NCI-H146 treated with DMSO at 0.1 percent for 48 hours (cell line): ENCODE measurements around the gene CHST1.

Experiments
- DNase-seq: peaks from one replicate; lab custom pipeline; 2025; ENCODE audit not compliant: unreplicated experiment; lab: John Stamatoyannopoulos, UW

The CHST1 gene

GRCh38 chr11:45660729-45661438, 4.5 kb downstream of the CHST1 start:
- no peak for DNase-seq

DNA sequence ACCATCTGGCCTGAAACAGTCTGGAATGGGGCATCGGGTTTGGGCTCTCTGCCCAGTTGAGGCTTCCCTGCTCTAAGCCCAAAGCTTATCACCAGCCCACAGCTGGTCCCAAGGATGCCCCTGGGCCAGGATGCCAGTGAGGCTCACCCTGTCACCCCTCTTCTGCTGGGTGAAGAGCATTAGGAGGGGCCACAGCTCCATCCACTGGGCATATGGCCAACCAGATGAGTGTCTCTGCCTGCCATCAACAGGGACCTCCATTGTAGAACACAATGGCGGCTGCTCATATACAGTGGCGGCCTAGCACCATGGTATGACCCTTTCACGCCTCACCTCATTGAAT, 5.6 kb downstream of the CHST1 start:
- no peak for DNase-seq

DNA sequence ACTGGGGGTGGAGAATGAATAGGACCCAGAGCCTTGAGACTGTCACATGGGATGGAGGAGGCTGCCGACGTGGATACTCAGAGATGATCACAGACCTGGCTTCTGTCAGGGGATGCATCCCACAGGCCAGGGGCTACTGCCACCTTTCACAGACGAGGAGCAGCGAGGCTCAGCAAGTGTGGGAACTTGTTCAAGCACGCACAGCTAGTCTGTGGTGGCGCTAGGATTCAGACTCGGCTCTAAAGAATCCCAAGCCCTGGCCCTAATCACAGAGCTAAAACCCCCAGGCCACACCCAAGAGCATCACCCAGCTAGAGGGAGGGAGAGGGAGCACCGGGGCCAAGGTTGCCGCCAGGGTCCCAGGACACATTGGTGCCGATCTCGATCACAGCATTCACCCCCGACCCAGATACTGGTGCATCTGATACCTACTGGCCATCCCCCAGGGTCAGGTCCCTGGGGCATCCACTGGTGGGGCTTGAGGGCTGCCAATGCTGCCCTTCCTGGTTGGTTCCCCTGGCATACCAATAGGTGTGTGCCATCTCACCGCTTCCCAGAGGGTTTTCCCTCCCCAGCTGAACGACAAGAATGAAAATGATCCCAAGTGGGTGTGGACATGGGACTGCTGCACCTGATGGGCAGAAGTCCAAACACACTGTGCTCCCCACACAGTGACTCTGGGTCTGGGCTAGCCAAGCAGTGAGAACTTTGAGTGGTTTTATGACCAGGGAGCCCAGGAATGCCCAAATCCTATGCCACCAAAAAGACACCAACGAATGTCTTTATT, 6.2 kb downstream of the CHST1 start:
- DNase-seq, result no peak

DNA sequence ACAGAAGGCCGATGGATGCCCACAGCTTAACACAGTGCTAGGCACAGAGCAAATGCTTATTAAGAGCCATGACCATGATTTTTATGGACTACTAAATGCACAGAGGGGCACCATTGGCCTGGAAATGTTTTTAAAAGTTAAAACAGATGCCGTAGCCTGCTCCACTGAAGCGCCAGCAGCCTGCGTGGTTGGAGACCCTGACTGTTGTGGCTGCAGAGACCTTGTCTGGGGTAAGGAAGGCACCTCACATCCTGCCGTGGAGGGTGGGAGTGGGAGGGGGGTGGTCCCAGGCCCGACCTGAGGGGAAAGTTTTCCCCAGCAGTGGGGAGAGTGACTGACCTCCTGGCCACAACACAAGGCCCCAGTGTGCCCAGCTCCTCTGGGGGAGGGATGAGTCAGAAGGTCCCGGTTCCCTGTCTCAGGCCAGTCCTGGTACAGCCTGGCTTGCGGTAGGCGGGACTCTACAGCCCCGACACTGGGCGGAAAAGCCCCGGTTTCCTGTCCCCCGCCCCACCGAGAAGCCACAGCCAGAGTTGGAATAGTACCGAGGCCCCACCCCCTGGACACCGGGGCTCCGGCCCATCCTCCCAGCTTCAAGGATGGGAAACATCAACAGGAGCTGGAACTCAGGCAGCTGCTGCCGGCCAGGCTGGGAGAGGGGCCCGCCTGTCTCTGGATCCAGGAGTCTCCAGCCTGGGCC, 7.0 kb downstream of the CHST1 start:
- DNase-seq, result no peak

DNA sequence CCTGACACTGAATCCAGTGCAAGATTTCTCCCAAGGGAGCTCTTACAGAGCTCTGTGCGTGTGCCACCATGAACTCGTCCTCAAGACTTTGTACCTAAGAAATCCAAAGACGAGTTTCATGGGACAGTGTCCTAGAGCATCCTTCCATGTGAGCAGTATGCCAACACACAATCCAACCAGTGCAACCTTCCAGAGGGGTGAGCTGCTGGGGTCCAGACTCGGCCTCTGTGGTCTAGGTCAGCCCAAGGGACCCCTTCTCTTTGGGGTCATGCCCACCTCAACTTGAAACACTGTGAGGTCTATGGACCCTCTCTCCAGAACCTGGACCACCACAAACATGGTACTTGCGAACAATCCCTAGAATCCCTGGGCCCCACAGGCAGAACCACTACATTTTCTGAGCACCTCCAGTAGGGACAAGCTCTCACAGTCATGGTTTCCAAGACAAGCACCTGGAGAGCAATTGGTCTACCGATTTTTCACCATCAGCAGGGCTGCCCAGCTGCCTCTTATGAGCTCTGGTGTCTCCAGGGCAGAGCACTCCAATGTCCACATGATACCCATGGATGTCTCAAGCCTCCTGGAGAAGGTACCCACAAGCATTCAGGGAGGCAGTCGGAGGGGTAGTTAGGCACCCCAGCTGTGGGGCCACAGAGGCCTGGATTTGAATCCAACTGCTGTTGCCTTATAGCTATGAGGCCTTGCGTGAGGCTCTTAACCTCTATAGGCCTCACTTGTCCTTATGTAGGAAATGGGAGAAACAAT, 7.7 kb downstream of the CHST1 start:
- no peak for DNase-seq

- DNase-seq, result no peak
Observed at GRCh38 chr11:45655831-45656230, 9.6 kb downstream of the CHST1 start.

DNA sequence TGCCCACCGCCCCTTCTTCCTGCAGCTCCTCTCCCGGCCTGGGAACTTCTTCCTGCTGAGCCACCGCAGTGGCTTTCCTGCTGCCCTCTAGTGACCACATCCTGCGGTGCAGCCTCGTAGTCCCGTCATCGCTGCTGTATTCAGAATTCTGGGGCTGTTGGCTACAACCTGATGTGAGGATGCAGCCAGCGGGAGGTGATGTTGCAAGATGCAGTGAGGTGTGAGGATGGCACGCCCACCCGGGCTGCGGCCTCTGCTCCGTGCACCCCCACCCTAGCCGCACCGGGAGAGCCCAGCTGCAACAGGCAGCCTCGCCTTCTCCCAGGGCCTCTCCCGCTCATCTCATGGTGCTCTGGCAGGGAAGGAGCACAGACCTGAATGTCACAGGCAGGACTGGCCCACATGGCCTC, 10.1 kb downstream of the CHST1 start:
- peak; percentile 30 for DNase-seq

DNA sequence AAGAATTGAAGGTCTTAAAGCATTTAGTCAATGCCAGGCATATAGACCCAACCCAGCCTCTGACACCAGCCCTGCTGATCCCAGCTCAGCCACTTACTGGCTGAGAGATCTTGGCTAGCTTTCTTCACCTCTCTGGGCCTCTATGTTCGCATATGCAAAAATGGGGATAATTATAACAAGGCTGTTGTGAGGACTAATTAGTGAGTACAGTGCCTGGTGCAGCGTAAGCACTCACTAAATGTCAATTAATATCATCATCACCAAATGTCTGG, 10.5 kb downstream of the CHST1 start:
- DNase-seq, result no peak

DNA sequence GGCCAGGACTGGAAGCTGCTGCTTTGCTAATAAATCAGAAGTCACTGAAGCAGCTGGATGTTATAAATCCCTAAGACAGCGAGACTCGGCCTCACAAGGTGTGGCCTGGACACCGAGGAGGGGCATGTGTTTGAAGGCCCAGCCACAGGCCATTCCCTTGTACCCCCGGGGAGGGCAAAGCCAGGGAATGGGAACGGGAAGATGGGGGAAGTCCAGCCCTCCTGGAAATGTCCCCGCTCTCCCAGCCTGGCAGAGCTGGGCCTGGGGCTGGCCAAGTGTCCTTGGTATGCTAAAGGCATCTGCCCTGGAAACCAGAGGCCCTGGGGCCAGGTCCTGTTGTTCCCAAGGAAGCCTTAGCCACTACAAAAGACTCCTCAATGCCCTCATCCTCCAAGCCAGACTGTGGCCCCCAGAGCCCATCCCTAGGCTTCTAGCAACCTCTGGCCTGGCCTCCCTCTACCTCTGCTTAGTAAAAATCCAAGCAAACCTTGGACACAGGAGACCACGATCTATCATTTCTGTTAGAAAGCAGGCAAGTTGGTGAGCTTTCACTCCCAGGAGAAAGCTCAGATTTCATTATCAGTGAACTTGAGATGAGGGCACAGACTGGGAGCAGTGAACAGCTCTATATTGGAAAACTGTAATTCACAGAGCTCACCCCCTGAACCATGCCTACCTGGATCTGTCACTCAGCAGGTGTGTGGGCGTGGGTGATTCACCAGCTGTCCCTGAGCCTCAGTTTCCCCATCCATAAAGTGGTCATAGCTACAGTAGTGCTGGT, 11.0 kb downstream of the CHST1 start:
- DNase-seq, result no peak

DNA sequence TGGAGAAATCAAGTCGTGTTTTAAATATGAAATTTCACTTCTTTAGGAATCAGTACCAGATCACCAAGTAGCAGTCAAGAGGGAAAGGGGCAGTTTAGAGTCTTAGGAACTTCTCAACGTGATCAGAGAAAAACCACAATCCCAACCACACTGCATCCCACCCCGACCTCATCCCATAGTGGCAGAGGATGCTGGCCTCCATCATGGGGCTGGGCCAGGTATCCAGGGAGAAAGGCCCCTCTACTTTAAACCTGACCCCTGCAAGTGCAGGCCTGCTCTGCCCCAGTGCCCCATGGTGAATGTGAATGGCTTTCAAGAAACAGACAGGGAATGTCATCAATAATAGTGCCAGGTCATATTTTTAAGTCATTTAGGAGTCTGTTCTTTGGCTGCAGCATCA, 12.1 kb downstream of the CHST1 start:
- no peak for DNase-seq

DNA sequence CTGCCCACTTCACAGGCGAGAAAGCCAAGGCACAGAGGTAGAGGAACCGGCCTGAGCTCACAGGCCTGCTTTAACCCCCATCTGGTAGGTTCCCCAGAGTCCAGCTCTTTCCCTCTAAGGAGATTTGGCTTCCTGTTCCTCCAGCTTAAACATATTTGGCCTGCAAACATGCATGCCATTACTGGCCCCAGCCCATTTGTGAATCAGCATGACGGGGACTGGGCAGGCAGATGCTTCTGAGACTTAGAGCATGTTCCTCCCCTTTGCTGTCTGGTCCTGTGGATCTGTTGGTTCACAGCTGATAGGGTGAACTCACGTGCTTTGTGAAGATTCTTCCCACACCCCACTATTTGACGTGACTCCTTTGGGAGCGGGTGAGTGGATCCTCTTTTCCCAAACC, 12.6 kb downstream of the CHST1 start:
- DNase-seq, result no peak

GRCh38 chr11:45651841-45652749, 13.3 kb downstream of the CHST1 start:
- no peak for DNase-seq

DNA sequence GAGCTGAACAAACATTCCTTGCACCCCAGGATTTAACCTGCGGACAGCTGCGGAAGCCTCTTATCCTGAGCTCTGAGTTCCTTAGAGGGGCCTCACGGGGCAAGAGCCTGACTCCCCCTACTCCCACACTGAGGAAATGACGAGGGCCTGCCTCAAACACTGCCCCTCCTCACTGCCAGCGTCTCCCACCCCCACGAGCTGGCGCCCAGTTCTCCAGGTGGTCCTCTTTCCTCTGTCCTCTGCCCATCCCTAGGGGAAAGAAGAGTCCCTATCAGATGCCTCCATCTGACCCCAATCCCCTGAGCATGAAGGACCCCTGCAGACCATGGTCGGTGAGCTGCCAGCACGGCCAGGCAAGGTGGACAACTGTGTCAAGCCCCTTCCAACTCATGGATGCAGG, 14.3 kb downstream of the CHST1 start:
- DNase-seq, result no peak

GRCh38 chr11:45650166-45651095, 15.0 kb downstream of the CHST1 start:
- no peak for DNase-seq

GRCh38 chr11:45649544-45650165, 15.8 kb downstream of the CHST1 start:
- DNase-seq, result no peak

DNA sequence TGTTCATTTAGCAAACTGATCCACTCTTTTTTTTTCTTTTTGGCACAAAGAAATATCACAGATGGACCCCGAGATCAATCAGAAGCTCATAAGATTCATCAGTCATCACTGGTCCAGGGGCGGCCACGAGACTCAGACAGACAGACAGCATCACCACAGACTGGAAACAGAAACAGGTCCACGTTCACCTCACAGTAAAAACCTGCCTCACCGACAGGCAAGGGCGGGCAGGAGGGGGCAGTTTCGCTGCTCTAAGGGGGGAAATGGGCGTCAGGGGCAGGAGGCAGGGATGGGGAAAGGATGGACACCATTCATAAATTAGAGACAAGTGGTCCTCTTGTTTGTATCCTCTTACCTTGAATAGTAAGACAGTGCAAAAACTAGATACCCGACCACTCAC, 16.5 kb downstream of the CHST1 start:
- no peak for DNase-seq

DNA sequence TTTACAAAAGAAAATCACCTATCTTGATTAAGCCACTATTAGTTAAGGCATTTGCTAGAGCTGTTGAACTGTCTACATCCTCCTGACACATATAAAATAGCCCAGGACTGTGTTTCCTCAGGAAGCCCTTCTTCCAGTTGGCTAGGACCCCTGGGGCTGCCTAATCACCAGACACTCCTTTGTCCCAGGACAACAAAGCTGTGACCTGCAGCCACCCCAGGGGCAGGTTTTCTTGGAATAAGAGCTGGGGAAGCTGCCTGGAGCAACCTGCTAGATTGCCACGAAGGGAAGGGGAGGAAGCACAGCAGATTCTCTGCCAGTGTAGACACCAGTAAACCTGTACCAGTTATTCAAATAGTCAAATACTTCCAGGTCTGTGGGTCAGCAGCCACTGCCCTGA, 17.6 kb downstream of the CHST1 start:
- DNase-seq, result no peak

- DNase-seq, result no peak
Observed at GRCh38 chr11:45647329-45647728, 18.1 kb downstream of the CHST1 start.
